H9 (cell line): Measurements from ENCODE around the gene ADAMTSL4. TPM values are rescaled to one million over a fixed set of nuclear protein-coding genes. Genes with fewer than 3 reads are reported as not detected.
"Not testable (repeated sequence)": the region's sequence is repeated elsewhere in the genome, so short reads cannot be mapped to it uniquely, and the experiment has no call there.

Source experiments
- DNase-seq: peaks from one replicate; pipeline ENCODE4 v3.0.0-alpha.2; 2017
- H2AFZ ChIP-seq: one replicate; pipeline ENCODE4 v1.6.1; 2013; ENCODE audit warnings: mild to moderate bottlenecking, low read length, control low read depth, moderate library complexity
- H2AK5ac ChIP-seq: 2 replicates; pipeline ENCODE4 v1.6.1; 2013; ENCODE audit warnings: low read length, control low read depth, mixed read lengths; ENCODE audit not compliant: insufficient read length
- H2BK120ac ChIP-seq: one replicate; pipeline ENCODE4 v1.6.1; 2013; ENCODE audit warnings: low read depth, mild to moderate bottlenecking, low read length, control low read depth, inconsistent platforms; ENCODE audit not compliant: poor library complexity, severe bottlenecking
- H2BK12ac ChIP-seq: 2 replicates; pipeline ENCODE4 v1.6.1; 2013; ENCODE audit warnings: low read length, control low read depth, mixed read lengths, low read depth; ENCODE audit not compliant: insufficient read length
- H2BK15ac ChIP-seq: 2 replicates; pipeline ENCODE4 v1.6.1; 2013; ENCODE audit warnings: low read depth, low read length, control low read depth
- H2BK20ac ChIP-seq: one replicate; pipeline ENCODE4 v1.6.1; 2013; ENCODE audit warnings: low read depth, mild to moderate bottlenecking, low read length, control low read depth, inconsistent platforms; ENCODE audit not compliant: poor library complexity, severe bottlenecking
- H2BK5ac ChIP-seq: 2 replicates; pipeline ENCODE4 v1.6.1; 2013; ENCODE audit warnings: low read length, control low read depth, mixed read lengths; ENCODE audit not compliant: insufficient read length
- H3K14ac ChIP-seq: 2 replicates; pipeline ENCODE4 v1.6.1; 2013; ENCODE audit warnings: low read length, control low read depth; ENCODE audit not compliant: insufficient read depth
- H3K18ac ChIP-seq: 2 replicates; pipeline ENCODE4 v1.6.1; 2013; ENCODE audit warnings: low read depth, mild to moderate bottlenecking, mixed read lengths, low read length, control low read depth; ENCODE audit not compliant: insufficient read length
- H3K23ac ChIP-seq: 2 replicates; pipeline ENCODE4 v1.6.1; 2013; ENCODE audit warnings: low read length, control low read depth, mixed read lengths, low read depth; ENCODE audit not compliant: insufficient read length
- H3K23me2 ChIP-seq: 2 replicates; pipeline ENCODE4 v1.6.1; 2013; ENCODE audit warnings: low read depth, mild to moderate bottlenecking, mixed read lengths, low read length, control low read depth; ENCODE audit not compliant: insufficient read length, poor library complexity, severe bottlenecking
- H3K27ac ChIP-seq: 2 replicates; pipeline ENCODE4 v1.5.1; 2013; ENCODE audit warnings: low read length, control low read depth, mixed read lengths, low read depth; ENCODE audit not compliant: insufficient read length
- H3K27me3 ChIP-seq: 2 replicates; pipeline ENCODE4 v1.6.1; 2013; ENCODE audit warnings: low read length, control low read depth, inconsistent platforms; ENCODE audit not compliant: insufficient read depth
- H3K4ac ChIP-seq: 2 replicates; pipeline ENCODE4 v1.6.1; 2013; ENCODE audit warnings: low read depth, mild to moderate bottlenecking, control low read depth, inconsistent platforms, low read length, moderate library complexity
- H3K4me1 ChIP-seq: 2 replicates; pipeline ENCODE4 v1.6.1; 2013; ENCODE audit warnings: low read length, control low read depth, inconsistent platforms; ENCODE audit not compliant: insufficient read depth
- H3K4me2 ChIP-seq: 2 replicates; pipeline ENCODE4 v1.6.1; 2013; ENCODE audit warnings: low read length, control low read depth, mixed read lengths; ENCODE audit not compliant: insufficient read length, insufficient read depth
- H3K56ac ChIP-seq: 2 replicates; pipeline ENCODE4 v1.6.1; 2013; ENCODE audit warnings: low read depth, mild to moderate bottlenecking, mixed read lengths, low read length, control low read depth; ENCODE audit not compliant: insufficient read length
- H3K79me1 ChIP-seq: 2 replicates; pipeline ENCODE4 v1.6.1; 2013; ENCODE audit warnings: low read depth, mild to moderate bottlenecking, moderate library complexity, low read length, control low read depth, inconsistent platforms; ENCODE audit not compliant: insufficient read depth, poor library complexity, severe bottlenecking
- H3K79me2 ChIP-seq: 2 replicates; pipeline ENCODE4 v1.6.1; 2013; ENCODE audit warnings: low read length, control low read depth, inconsistent platforms; ENCODE audit not compliant: insufficient read depth
- H3K9ac ChIP-seq: 2 replicates; pipeline ENCODE4 v1.6.1; 2013; ENCODE audit warnings: low read length, control low read depth, mixed read lengths; ENCODE audit not compliant: insufficient read length; ENCODE audit errors: extremely low read depth
- H3K9me3 ChIP-seq: one replicate; pipeline ENCODE4 v1.6.1; 2013; ENCODE audit warnings: low read depth, low read length, inconsistent platforms; ENCODE audit not compliant: control insufficient read depth
- H3T11ph ChIP-seq: one replicate; pipeline ENCODE4 v1.6.1; 2013; ENCODE audit warnings: mild to moderate bottlenecking, low read length, control low read depth, inconsistent platforms
- H4K20me1 ChIP-seq: one replicate; pipeline ENCODE4 v1.6.1; 2013; ENCODE audit not compliant: control insufficient read depth, insufficient read length, insufficient read depth
- H4K5ac ChIP-seq: 2 replicates; pipeline ENCODE4 v1.6.1; 2013; ENCODE audit warnings: low read depth, mild to moderate bottlenecking, mixed read lengths, low read length, control low read depth; ENCODE audit not compliant: insufficient read length
- H4K8ac ChIP-seq: replicated peaks from 2 replicates; pipeline ENCODE4 v1.6.1; 2013; ENCODE audit warnings: low read length, control low read depth, mixed read lengths, low read depth; ENCODE audit not compliant: insufficient read length
- H4K91ac ChIP-seq: 2 replicates; pipeline ENCODE4 v1.6.1; 2013; ENCODE audit warnings: low read depth, mild to moderate bottlenecking, moderate library complexity, mixed read lengths, low read length, control low read depth; ENCODE audit not compliant: insufficient read length
- H3K27ac Mint-ChIP-seq, 3 experiments: 2 replicates in 2 of 3; 3 replicates in 1 of 3; pipeline ENCODE4 v1.8.0; 2020 to 2021; ENCODE audit warnings: mixed read lengths in 3 of 3, mild to moderate bottlenecking in 1 of 3, moderate library complexity in 1 of 3
- H3K27me3 Mint-ChIP-seq: 2 replicates; pipeline ENCODE4 v1.8.0; 2021; ENCODE audit warnings: low read depth, mild to moderate bottlenecking, moderate library complexity, mixed read lengths
- H3K36me3 Mint-ChIP-seq, 3 experiments: 2 replicates in 2 of 3; 3 replicates in 1 of 3; pipeline ENCODE4 v1.8.0; 2020 to 2021; ENCODE audit warnings: low read depth in 3 of 3, mixed read lengths in 3 of 3; ENCODE audit not compliant: insufficient read depth in 1 of 3
- H3K4me1 Mint-ChIP-seq, 2 experiments: 2 replicates each; pipeline ENCODE4 v1.8.0; 2020; ENCODE audit warnings: mixed read lengths in 2 of 2
- H3K4me3 Mint-ChIP-seq, 2 experiments: 2 replicates in 1 of 2; 3 replicates in 1 of 2; pipeline ENCODE4 v1.8.0; 2020 to 2021; ENCODE audit warnings: mild to moderate bottlenecking in 2 of 2, mixed read lengths in 2 of 2, moderate library complexity in 1 of 2
- H3K9me3 Mint-ChIP-seq, 2 experiments: 2 replicates in 1 of 2; 3 replicates in 1 of 2; pipeline ENCODE4 v1.8.0; 2020; ENCODE audit warnings: mild to moderate bottlenecking in 2 of 2, mixed read lengths in 2 of 2, moderate library complexity in 1 of 2
- CTCF ChIP-seq: fragments of 200-600 bp; sonication (generic); conservative IDR thresholded peaks from 3 replicates; pipeline ENCODE4 v1.8.0; 2021; ENCODE audit warnings: antibody characterized with exemption, mild to moderate bottlenecking
- WGBS: extraction: QIAGEN DNeasy Blood & Tissue Kit; methylation state at CpG from one replicate; pipeline ENCODE4 v1.1.7; 2013; ENCODE audit warnings: missing lambda C conversion rate, low lambda C conversion rate, mixed read lengths; ENCODE audit not compliant: insufficient read length; ENCODE audit errors: extremely low coverage; 5-methylcytosine and 5-hydroxymethylcytosine counted together
- total RNA-seq: library from RNA; stranded (reverse); gene quantifications from 2 replicates; pipeline ENCODE4 v1.2.1, GENCODE V29; 2021

The ADAMTSL4 gene
- total RNA-seq, 1 experiment from 2014 or later = 6.1 TPM

- no peak overlapping the region for H2BK120ac ChIP-seq
- Mint-ChIP-seq H3K4me3 (peak overlapping the region in 1 of 2 experiments; percentile 63; a peak in 2 of 5 replicates), H3K4me1 (peaks cover 60 to 75% of the 10 kb centered on the region in 2 experiments), H3K27ac (peak overlapping the region; percentile 53 to 91 (median 72); a peak in 6 of 7 replicates), H3K36me3 (peaks cover 67 to 78% (median 70%) of the 10 kb centered on the region in 3 experiments), H3K9me3 (peaks cover 3 to 6% of the 10 kb centered on the region in 2 experiments; a peak in 4 of 5 replicates), H3K27me3 (no peaks in the 10 kb centered on the region; the same call in 1 of the 2 replicates)
- no peak overlapping the region for H2AFZ ChIP-seq
- H3K9ac ChIP-seq = no peak overlapping the region
- H3K79me1 ChIP-seq = no peaks in the 10 kb centered on the region
- H2BK5ac ChIP-seq = no peak overlapping the region
- no peak overlapping the region for H4K91ac ChIP-seq
- peaks cover 11% of the 10 kb centered on the region for H3K23me2 ChIP-seq
- H3T11ph ChIP-seq = no peak overlapping the region
- no peaks in the 10 kb centered on the region for H3K27me3 ChIP-seq
- H3K23ac ChIP-seq = no peak overlapping the region
- H4K20me1 ChIP-seq = no peaks in the 10 kb centered on the region
- H3K14ac ChIP-seq = no peak overlapping the region
- H3K9me3 ChIP-seq = no peaks in the 10 kb centered on the region
- TF ChIP-seq CTCF = no peak
- H3K27ac ChIP-seq = peak overlapping the region; percentile 36
- H4K5ac ChIP-seq = no peak overlapping the region
- H2BK20ac ChIP-seq = no peak overlapping the region
- no peak overlapping the region for H3K56ac ChIP-seq
- H2BK15ac ChIP-seq = no peak overlapping the region
- no peak overlapping the region for H3K4me2 ChIP-seq
- peaks cover 27% of the 10 kb centered on the region for H3K79me2 ChIP-seq
- DNase-seq = peak; percentile 41
- no CpG with 5 or more reads among the region's 4 CpGs for WGBS
- no peak overlapping the region for H2AK5ac ChIP-seq
- H3K18ac ChIP-seq = no peak overlapping the region
- H4K8ac ChIP-seq = no peak overlapping the region
- H3K4me1 ChIP-seq = peaks cover 7% of the 10 kb centered on the region
- no peak overlapping the region for H3K4ac ChIP-seq
- no peak overlapping the region for H2BK12ac ChIP-seq
Measured at GRCh38 chr1:150572918-150573647, 23.9 kb downstream of the ADAMTSL4 start.

- not testable (repeated sequence) for H4K91ac ChIP-seq, H2BK15ac ChIP-seq, H3K27me3 ChIP-seq, H4K20me1 ChIP-seq, H3K4me1 ChIP-seq, H3K79me1 ChIP-seq, H4K5ac ChIP-seq, H3K9me3 ChIP-seq, H3K14ac ChIP-seq, H3K23ac ChIP-seq, H3K4me2 ChIP-seq, H3K4ac ChIP-seq, H3K9ac ChIP-seq, H3K56ac ChIP-seq, H3K18ac ChIP-seq, H2BK12ac ChIP-seq, H2AK5ac ChIP-seq, H4K8ac ChIP-seq, H3T11ph ChIP-seq, H2BK120ac ChIP-seq, H2BK20ac ChIP-seq, H3K27ac ChIP-seq, H3K23me2 ChIP-seq, H3K27me3 Mint-ChIP-seq, H2BK5ac ChIP-seq, H2AFZ ChIP-seq
- Mint-ChIP-seq H3K27ac (peak overlapping the region; percentile 49 to 91 (median 72); a peak in 6 of 7 replicates), H3K4me1 (peaks cover 55 to 70% of the 10 kb centered on the region in 2 experiments), H3K36me3 (peaks cover 73 to 84% (median 75%) of the 10 kb centered on the region in 3 experiments), H3K9me3 (peaks cover 4 to 12% of the 10 kb centered on the region in 2 experiments; a peak in 4 of 5 replicates), H3K4me3 (peak overlapping the region; percentile 32 to 63; a peak in 4 of 5 replicates)
- no CpG with 5 or more reads among the region's 13 CpGs for WGBS
- DNase-seq = peak; percentile 51
- peaks cover 32% of the 10 kb centered on the region for H3K79me2 ChIP-seq
Measured at GRCh38 chr1:150573648-150574071, 24.5 kb downstream of the ADAMTSL4 start.
